Spleen (tissue), 7 donors: Measurements from ENCODE around the gene DCUN1D4.

Experiments used
- CTCF ChIP-seq, 11 experiments: fragments of 200-600 bp in 7 of 11; fragments of 450-650 bp in 4 of 11; sonication (generic) in 4 of 11; IDR thresholded peaks in 8 of 11; conservative IDR thresholded peaks in 3 of 11; 1 replicate in 7 of 11; 2 replicates in 4 of 11; pipeline versions ENCODE4 v1.4.0 to v1.8.0; 2016 to 2021; ENCODE audit warnings: antibody characterized with exemption in 11 of 11, inconsistent platforms in 4 of 11, mild to moderate bottlenecking in 1 of 11
- POLR2A ChIP-seq, 3 donors: fragments of 450-650 bp; IDR thresholded peaks; one replicate each; pipeline ENCODE4 v1.5.1; 2017; ENCODE audit warnings: antibody characterized with exemption in 3 of 3, mild to moderate bottlenecking in 1 of 3
- donor health status: DM: no; HTN: no; CAD: no; lungs with moderate emphysema.
- donor health status: DM: no; HTN: no; CAD: no.
- donor health status: DM: no; HTN: no; CAD: no.

- TF ChIP-seq CTCF (IDR thresholded peaks at IDR 0.05 in 8 of 11, conservative IDR thresholded peaks at IDR 0.05 in 3 of 11) (no peak), POLR2A (IDR thresholded peaks at IDR 0.05) (no peak)
Measured at GRCh38 chr4:51851937-51852290, 9.0 kb downstream of the DCUN1D4 start.
